ENCODE data around the gene SSR3. TPM values are rescaled to one million over a fixed set of nuclear protein-coding genes. Genes with fewer than 3 reads are reported as not detected.
A peak's percentile ranks its signal among the peaks of the same experiment; 100 is the strongest.

The SSR3 gene
- total RNA-seq, 1 donor, result 212 TPM

GRCh38 chr3:156581033-156581432 lies 26.1 kb upstream of the SSR3 start:
- H3K36me3 ChIP-seq (ENCODE audit: insufficient read depth, low read length), result no peaks in the 10 kb centered on the region
- DNase-seq (ENCODE audit: insufficient read length, low spot score, missing footprints), result no peak
- H3K79me2 ChIP-seq (ENCODE audit: insufficient read depth, low read length), result no peaks in the 10 kb centered on the region
- no peak overlapping the region for H2AFZ ChIP-seq (ENCODE audit: low read length)
- no peak overlapping the region for H3K4me2 ChIP-seq (ENCODE audit: insufficient read depth, low read length)
- no peak overlapping the region for H3K4me3 ChIP-seq (ENCODE audit: insufficient read depth, low read length)
- H3K27me3 ChIP-seq (ENCODE audit: insufficient read depth, low read length), result no peaks in the 10 kb centered on the region
- peaks cover 5% of the 10 kb centered on the region for H3K4me1 ChIP-seq (ENCODE audit: insufficient read depth, low read length)
- no peak for TF ChIP-seq CTCF (IDR thresholded peaks at IDR 0.05; ENCODE audit: extremely low read depth, low read depth, low read length)
- H3K9me3 ChIP-seq (ENCODE audit: low read depth, low read length), result no peaks in the 10 kb centered on the region
- H4K20me1 ChIP-seq (ENCODE audit: insufficient read depth, low read length), result no peaks in the 10 kb centered on the region
- no peak overlapping the region for H3K27ac ChIP-seq (ENCODE audit: low read depth, low read length)

GRCh38 chr3:156579427-156579851 lies 24.5 kb upstream of the SSR3 start:
- no peak for DNase-seq (ENCODE audit: insufficient read length, low spot score, missing footprints)
- no peak for TF ChIP-seq CTCF (IDR thresholded peaks at IDR 0.05; ENCODE audit: extremely low read depth, low read depth, low read length)
- Histone ChIP-seq H3K27ac (ENCODE audit: low read depth, low read length) (no peak overlapping the region), H3K4me2 (ENCODE audit: insufficient read depth, low read length) (no peak overlapping the region), H4K20me1 (ENCODE audit: insufficient read depth, low read length) (no peaks in the 10 kb centered on the region), H3K9me3 (ENCODE audit: low read depth, low read length) (no peaks in the 10 kb centered on the region), H3K79me2 (ENCODE audit: insufficient read depth, low read length) (no peaks in the 10 kb centered on the region), H3K27me3 (ENCODE audit: insufficient read depth, low read length) (no peaks in the 10 kb centered on the region), H2AFZ (ENCODE audit: low read length) (peak overlapping the region; percentile 18), H3K4me1 (ENCODE audit: insufficient read depth, low read length) (peaks cover 5% of the 10 kb centered on the region), H3K4me3 (ENCODE audit: insufficient read depth, low read length) (no peak overlapping the region), H3K36me3 (ENCODE audit: insufficient read depth, low read length) (no peaks in the 10 kb centered on the region)

- TF ChIP-seq CTCF (IDR thresholded peaks at IDR 0.05; ENCODE audit: extremely low read depth, low read depth, low read length), result no peak
- no peak overlapping the region for H2AFZ ChIP-seq (ENCODE audit: low read length)
- H3K27me3 ChIP-seq (ENCODE audit: insufficient read depth, low read length), result no peaks in the 10 kb centered on the region
- no peak overlapping the region for H3K4me2 ChIP-seq (ENCODE audit: insufficient read depth, low read length)
- peak; percentile 29 for DNase-seq (ENCODE audit: insufficient read length, low spot score, missing footprints)
- H3K36me3 ChIP-seq (ENCODE audit: insufficient read depth, low read length), result no peaks in the 10 kb centered on the region
- no peak overlapping the region for H3K27ac ChIP-seq (ENCODE audit: low read depth, low read length)
- no peaks in the 10 kb centered on the region for H3K9me3 ChIP-seq (ENCODE audit: low read depth, low read length)
- H3K4me1 ChIP-seq (ENCODE audit: insufficient read depth, low read length), result peaks cover 5% of the 10 kb centered on the region
- no peaks in the 10 kb centered on the region for H4K20me1 ChIP-seq (ENCODE audit: insufficient read depth, low read length)
- H3K4me3 ChIP-seq (ENCODE audit: insufficient read depth, low read length), result no peak overlapping the region
- no peaks in the 10 kb centered on the region for H3K79me2 ChIP-seq (ENCODE audit: insufficient read depth, low read length)
Observed at GRCh38 chr3:156577736-156578135, 22.8 kb upstream of the SSR3 start.

GRCh38 chr3:156576651-156577348 lies 21.9 kb upstream of the SSR3 start:
- no peak overlapping the region for H3K27ac ChIP-seq (ENCODE audit: low read depth, low read length)
- no peak for DNase-seq (ENCODE audit: insufficient read length, low spot score, missing footprints)
- TF ChIP-seq CTCF (IDR thresholded peaks at IDR 0.05; ENCODE audit: extremely low read depth, low read depth, low read length), result peak; percentile 12
- H3K9me3 ChIP-seq (ENCODE audit: low read depth, low read length), result no peaks in the 10 kb centered on the region
- no peaks in the 10 kb centered on the region for H3K36me3 ChIP-seq (ENCODE audit: insufficient read depth, low read length)
- H3K4me3 ChIP-seq (ENCODE audit: insufficient read depth, low read length), result no peak overlapping the region
- no peak overlapping the region for H3K4me2 ChIP-seq (ENCODE audit: insufficient read depth, low read length)
- no peaks in the 10 kb centered on the region for H3K27me3 ChIP-seq (ENCODE audit: insufficient read depth, low read length)
- H4K20me1 ChIP-seq (ENCODE audit: insufficient read depth, low read length), result no peaks in the 10 kb centered on the region
- H2AFZ ChIP-seq (ENCODE audit: low read length), result no peak overlapping the region
- no peaks in the 10 kb centered on the region for H3K79me2 ChIP-seq (ENCODE audit: insufficient read depth, low read length)
- H3K4me1 ChIP-seq (ENCODE audit: insufficient read depth, low read length), result peaks cover 5% of the 10 kb centered on the region

All from osteoblast (primary cell).